Tibial artery (tissue), 4 donors: ENCODE data around the gene LRRTM4.

ENCODE experiments used
- DNase-seq, 2 donors: peaks; one replicate each; pipeline ENCODE4 v3.0.0-alpha.2; 2019
- H3K27ac ChIP-seq, 2 donors: fragments of 200-600 bp; sonication (generic) in 1 of 2; 1 replicate in 1 of 2; 2 replicates in 1 of 2; pipeline ENCODE4 v1.5.1; 2018 to 2019; ENCODE audit warnings: mild to moderate bottlenecking in 1 of 2
- H3K27me3 ChIP-seq, 2 donors: fragments of 200-600 bp; sonication (generic) in 1 of 2; one replicate each; pipeline versions ENCODE4 v1.5.1 to v1.6.0; 2016 to 2019
- H3K36me3 ChIP-seq, 3 donors: fragments of 200-600 bp; sonication (generic) in 2 of 3; one replicate each; pipeline ENCODE4 v1.5.1; 2016 to 2019; ENCODE audit warnings: mild to moderate bottlenecking in 2 of 3
- H3K4me1 ChIP-seq, 4 donors: fragments of 200-600 bp; sonication (generic) in 2 of 4; 1 replicate in 3 of 4; 2 replicates in 1 of 4; pipeline ENCODE4 v1.5.1; 2016 to 2019
- H3K4me3 ChIP-seq, 2 donors: fragments of 200-600 bp; sonication (generic) in 1 of 2; 1 replicate in 1 of 2; 2 replicates in 1 of 2; pipeline ENCODE4 v1.5.1; 2018 to 2019; ENCODE audit warnings: mild to moderate bottlenecking in 2 of 2
- H3K9me3 ChIP-seq, 3 donors: fragments of 200-600 bp; sonication (generic) in 1 of 3; one replicate each; pipeline ENCODE4 v1.5.1; 2016 to 2019
- CTCF ChIP-seq, 2 experiments: fragments of 200-600 bp in 1 of 2; fragments of 450-650 bp in 1 of 2; IDR thresholded peaks; one replicate each; pipeline ENCODE4 v1.5.1; 2017 to 2019; ENCODE audit warnings: antibody characterized with exemption in 2 of 2, mild to moderate bottlenecking in 1 of 2, moderate library complexity in 1 of 2
- intact Hi-C: fragments of 100-400 bp; cut with DNase I; formaldehyde crosslinking; loops from one replicate; pipeline ENCODE4 v1.15.0; 2023; ENCODE audit warnings: low total_unique reads

Gene LRRTM4

GRCh38 chr2:77007686-77008085, 514.5 kb downstream of the LRRTM4 start:
- Histone ChIP-seq H3K4me3 (no peak overlapping the region), H3K4me1 (no peaks in the 10 kb centered on the region), H3K27me3 (no peaks in the 10 kb centered on the region), H3K27ac (no peak overlapping the region), H3K9me3 (no peaks in the 10 kb centered on the region), H3K36me3 (no peaks in the 10 kb centered on the region)
- no peak for TF ChIP-seq CTCF (IDR thresholded peaks at IDR 0.05)
- intact Hi-C loops: no loop called here
- no peak for DNase-seq

GRCh38 chr2:77005522-77005921, 516.7 kb downstream of the LRRTM4 start:
- Histone ChIP-seq H3K4me1 (no peaks in the 10 kb centered on the region), H3K36me3 (no peaks in the 10 kb centered on the region), H3K4me3 (no peak overlapping the region), H3K27me3 (no peaks in the 10 kb centered on the region), H3K9me3 (no peaks in the 10 kb centered on the region), H3K27ac (no peak overlapping the region)
- no peak for TF ChIP-seq CTCF (IDR thresholded peaks at IDR 0.05)
- intact Hi-C loops: no loop called here
- no peak for DNase-seq

- Histone ChIP-seq H3K27me3 (no peaks in the 10 kb centered on the region), H3K27ac (no peak overlapping the region), H3K9me3 (no peaks in the 10 kb centered on the region), H3K4me3 (no peak overlapping the region), H3K36me3 (no peaks in the 10 kb centered on the region), H3K4me1 (no peaks in the 10 kb centered on the region)
- TF ChIP-seq CTCF (IDR thresholded peaks at IDR 0.05): no peak
- no peak for DNase-seq
- intact Hi-C loops: no loop called here
Observed at GRCh38 chr2:77001895-77002294, 520.3 kb downstream of the LRRTM4 start.

- intact Hi-C loops: no loop called here
- Histone ChIP-seq H3K4me1 (no peaks in the 10 kb centered on the region), H3K9me3 (no peaks in the 10 kb centered on the region), H3K27ac (no peak overlapping the region), H3K36me3 (no peaks in the 10 kb centered on the region), H3K27me3 (no peaks in the 10 kb centered on the region), H3K4me3 (no peak overlapping the region)
- no peak for TF ChIP-seq CTCF (IDR thresholded peaks at IDR 0.05)
- no peak for DNase-seq
Observed at GRCh38 chr2:76998704-76999103, 523.5 kb downstream of the LRRTM4 start.

- no peaks in the 10 kb centered on the region for H3K36me3 ChIP-seq
- H3K27me3 ChIP-seq: no peaks in the 10 kb centered on the region
- no peaks in the 10 kb centered on the region for H3K4me1 ChIP-seq
- no peak for TF ChIP-seq CTCF (IDR thresholded peaks at IDR 0.05)
- no peak overlapping the region for H3K4me3 ChIP-seq
- DNase-seq: no peak
- no peak overlapping the region for H3K27ac ChIP-seq
- H3K9me3 ChIP-seq: no peaks in the 10 kb centered on the region
- intact Hi-C loops: no loop called here
Observed at GRCh38 chr2:76998152-76998551, 524.0 kb downstream of the LRRTM4 start.

- no peak overlapping the region for H3K4me3 ChIP-seq
- intact Hi-C loops: no loop called here
- no peak overlapping the region for H3K27ac ChIP-seq
- H3K4me1 ChIP-seq: no peaks in the 10 kb centered on the region
- DNase-seq: no peak
- no peaks in the 10 kb centered on the region for H3K36me3 ChIP-seq
- no peak for TF ChIP-seq CTCF (IDR thresholded peaks at IDR 0.05)
- H3K27me3 ChIP-seq: no peaks in the 10 kb centered on the region
- no peaks in the 10 kb centered on the region for H3K9me3 ChIP-seq
Observed at GRCh38 chr2:76997296-76997695, 524.9 kb downstream of the LRRTM4 start.
